Stimulated activated CD8-positive, alpha-beta memory T cell treated with anti-CD3 and anti-CD28 coated beads, Interleukin-4, amount 100 ng/mL, for 1 hour (primary cell): ENCODE data around the gene TPO.

Experiments
- DNase-seq, 2 donors: peaks; one replicate each; pipeline ENCODE4 v3.0.0-alpha.2; 2020; ENCODE audit warnings: low read depth in 2 of 2, low spot score in 1 of 2

The TPO gene

DNA sequence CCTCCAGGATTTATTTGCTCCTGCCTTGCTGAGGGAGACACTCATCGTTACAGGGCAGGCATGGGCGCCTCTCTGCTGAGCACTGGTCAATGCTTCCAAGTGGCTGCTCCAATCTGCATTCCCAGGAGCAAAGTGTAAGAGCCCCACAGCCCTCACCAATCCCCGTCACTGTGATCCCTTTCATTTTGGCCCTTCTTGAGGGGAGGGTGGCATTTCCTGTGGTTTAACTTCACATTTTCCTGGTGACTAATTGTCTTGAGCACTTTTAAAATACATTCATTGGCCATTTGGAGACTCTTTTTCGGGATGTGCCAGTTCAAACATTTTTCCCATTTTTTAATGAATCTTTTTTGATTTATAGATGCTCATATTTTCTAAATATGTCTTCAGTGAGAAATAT lies 33.0 kb downstream of the TPO start:
- no peak for DNase-seq

DNA sequence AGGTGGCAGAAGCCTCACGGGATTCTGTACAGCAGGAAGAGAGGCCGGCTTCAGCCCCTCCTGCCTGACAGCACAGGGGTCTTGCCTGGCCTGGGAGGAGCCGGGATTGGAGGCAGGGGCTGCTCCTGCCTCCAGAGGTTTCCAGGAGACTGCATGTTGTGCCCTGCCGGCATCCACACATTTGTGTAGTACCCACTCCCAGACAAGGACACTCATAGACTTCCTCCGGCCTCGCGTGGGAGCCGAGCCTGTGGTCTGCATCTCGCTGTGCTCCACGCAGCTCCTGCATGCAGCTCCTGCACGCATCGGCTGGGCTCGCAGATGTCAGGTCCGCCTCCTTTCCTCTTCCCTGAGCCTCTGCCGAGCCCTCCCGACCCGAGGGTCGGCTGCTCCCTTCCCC lies 34.7 kb downstream of the TPO start:
- DNase-seq = no peak

DNA sequence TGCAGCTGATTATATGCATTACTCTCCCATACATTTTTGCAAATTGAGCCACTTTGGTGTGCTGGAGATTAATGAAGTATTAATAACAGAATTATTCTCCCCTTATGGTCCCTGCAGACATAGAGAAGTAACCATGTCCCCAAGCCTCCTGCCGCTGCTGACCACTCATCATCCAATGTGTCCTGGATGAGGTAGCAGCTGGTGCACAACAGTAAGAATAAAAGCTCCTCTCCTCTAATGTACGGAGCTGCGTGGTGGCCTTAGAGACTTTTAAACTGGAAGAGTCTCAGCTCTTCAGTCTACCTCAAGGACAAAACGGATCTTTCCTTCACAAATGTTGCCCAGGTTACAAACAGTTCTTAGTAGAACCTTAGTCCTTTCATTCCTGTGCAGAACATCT lies 37.7 kb downstream of the TPO start:
- DNase-seq = no peak

DNA sequence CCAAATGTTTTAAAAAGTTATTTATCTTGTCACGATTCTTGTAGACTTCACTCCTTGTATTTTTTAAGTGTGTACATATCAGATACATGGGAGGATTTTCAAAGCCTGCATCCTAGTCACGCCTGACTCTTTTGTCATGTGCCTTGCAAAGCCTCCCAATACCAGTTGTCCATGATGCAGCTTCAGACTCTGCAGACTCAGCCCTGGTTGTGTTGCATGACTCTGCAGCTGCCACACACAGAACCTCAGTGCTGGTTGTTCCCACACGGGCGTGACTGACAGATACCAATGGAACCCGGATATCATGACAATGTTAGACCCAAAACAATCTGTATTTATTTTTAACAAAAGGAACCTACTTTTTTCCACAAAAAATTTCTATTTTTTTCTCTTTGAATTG lies 38.2 kb downstream of the TPO start:
- no peak for DNase-seq

DNA sequence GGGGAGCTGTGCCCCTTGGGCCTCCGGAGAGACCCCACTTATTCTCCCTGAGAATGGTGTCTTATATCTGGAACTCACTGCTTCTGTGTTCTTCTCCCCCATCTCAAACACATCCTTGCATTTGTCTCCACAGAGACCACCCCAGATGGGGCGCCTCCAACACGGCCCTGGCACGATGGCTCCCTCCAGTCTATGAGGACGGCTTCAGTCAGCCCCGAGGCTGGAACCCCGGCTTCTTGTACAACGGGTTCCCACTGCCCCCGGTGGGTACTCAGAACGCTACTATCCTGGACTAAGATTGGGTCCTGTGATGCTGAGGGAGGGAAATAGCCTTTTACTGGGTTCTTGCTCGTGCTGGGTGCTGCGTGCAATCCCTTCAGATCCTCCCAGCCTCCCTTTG lies 40.3 kb downstream of the TPO start:
- DNase-seq = no peak

DNA sequence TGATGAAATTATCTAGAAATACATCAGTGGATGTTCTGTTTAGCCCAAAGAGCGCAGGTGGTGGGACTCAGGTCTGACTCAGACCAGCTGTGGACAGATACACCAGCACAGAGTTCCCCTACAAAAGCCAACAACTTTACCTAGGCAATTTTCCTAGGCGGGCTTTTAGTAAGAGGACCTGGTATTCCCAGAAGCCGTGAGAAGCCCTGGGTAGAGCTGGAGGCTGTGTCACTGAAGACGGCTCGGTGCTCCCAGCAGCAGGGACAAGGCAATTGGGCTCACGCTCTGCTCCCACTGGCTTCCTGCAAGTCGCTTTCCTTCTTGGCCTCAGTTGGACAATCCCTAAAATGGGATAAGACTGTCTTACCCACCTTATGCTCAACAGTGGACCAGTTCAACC lies 41.1 kb downstream of the TPO start:
- no peak for DNase-seq

DNA sequence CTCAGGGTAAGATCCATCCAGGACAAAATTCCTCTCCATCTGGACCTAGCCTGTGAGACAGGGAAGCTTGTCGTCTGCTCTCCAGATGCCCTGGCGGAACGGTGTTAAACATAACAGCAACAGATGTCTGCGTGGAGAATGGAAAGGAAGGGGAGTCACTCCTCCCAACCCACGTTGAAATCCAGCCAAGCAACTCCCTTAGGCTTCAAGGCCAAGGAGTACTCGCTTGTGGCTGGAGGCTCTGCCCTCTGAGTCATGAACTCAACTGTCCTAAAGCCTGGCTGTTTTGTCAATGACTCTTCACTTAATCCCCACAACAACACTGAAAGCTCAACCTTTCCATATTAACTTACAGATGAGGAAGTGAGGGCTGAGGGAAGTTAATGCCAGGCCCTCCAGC lies 42.2 kb downstream of the TPO start:
- no peak for DNase-seq

DNA sequence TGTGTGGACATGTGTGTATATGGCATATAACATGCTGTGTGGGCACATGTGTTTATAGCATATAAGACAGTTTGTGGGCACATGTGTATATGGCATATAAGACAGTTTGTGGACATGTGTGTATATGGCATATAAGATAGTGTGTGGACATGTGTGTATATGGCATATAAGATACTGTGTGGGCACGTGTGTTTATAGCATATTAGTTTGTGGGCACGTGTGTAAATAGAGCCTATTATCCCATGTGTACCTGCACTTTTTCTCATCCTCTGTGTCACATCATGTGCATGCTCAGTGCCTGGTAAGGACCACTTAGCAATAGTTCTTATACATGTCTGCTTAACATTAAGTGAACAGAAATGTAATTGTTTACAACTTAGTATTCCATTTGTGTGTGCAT lies 45.2 kb downstream of the TPO start:
- DNase-seq = no peak

DNA sequence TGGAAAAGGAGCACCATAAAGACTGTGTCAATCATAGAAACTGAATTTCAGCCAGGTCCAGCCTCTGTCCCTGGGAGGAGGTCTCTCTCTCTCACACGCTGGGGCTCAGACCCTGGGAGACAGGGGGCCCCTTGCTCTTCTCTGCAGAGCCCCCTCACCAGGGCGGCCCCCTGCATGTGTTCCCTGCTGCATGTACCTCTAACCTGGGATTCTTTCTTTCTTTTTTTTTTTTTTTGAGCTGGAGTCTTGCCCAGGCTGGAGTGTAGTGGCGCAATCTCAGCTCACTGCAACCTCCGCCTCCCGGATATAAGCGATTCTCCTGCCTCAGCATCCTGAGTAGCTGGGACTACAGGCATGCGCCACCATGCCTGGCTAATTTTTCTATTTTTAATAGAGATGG lies 46.5 kb downstream of the TPO start:
- DNase-seq = no peak

DNA sequence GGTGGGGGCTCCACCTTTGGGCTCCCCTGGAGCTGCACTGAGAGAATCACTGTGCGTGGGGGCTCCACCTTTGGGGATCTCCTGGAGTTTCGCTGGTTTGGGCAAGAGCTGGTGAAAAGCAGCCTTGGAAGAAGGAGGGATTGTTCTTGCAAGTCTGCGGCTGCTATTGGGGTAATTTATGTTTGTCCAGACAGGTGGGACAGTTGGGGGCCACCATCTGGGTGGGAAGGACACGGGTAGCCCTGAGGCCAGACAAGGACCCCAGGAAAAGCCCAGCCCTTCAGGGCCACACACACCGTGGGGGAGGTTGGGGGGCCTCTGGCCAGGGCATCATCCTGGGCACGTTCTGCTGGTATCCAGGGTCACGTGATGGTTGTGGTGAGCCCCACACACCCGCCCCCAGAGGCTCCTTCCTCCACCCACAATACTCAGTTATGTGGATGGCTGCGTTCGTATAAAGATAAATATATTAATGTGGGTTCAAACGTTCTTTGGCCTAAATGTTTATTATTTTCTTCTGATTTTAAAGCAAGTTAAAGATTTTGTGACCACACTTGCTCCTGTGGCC lies 47.7 kb downstream of the TPO start:
- DNase-seq = no peak

DNA sequence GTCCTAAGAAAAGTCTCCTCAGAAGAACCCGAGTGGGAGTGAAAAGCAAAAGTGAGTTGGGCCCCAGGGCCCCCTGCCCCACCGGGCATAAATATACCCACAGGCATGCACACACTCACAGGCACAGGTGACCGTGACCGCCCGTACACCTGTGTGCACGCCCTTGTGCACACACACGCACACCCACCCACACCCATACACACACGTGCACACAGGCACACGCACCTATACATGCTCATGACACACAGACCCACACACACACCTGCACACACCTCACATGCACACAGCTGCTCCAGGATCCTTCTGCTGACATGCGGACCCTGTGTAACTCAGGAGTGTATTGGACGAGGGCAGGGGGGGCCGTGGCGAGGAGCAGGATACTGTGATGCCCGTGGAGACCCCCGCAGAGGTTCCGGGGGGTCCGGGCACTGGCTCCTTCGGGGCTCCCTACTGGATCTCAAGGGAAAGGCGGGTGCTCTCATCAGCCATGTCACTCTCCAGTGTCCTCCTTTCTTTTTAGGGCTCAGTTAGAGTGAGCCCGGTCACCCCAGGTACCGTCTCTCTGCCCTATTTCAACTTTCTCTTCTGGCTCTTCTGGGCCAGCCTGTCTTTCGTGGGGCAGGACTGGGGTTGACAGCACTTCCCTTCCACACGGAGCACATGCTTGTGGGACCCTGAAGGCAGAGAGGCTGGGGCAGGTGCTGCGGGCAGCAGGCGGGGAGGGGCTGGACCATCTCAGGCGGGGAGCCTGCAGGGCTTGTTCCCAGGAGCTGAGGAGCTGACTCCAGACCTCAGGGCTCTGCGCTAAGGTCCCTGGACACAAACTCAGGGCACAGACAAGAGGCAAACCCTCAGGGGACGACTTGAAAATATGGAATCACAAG lies 48.5 kb downstream of the TPO start:
- DNase-seq = no peak

DNA sequence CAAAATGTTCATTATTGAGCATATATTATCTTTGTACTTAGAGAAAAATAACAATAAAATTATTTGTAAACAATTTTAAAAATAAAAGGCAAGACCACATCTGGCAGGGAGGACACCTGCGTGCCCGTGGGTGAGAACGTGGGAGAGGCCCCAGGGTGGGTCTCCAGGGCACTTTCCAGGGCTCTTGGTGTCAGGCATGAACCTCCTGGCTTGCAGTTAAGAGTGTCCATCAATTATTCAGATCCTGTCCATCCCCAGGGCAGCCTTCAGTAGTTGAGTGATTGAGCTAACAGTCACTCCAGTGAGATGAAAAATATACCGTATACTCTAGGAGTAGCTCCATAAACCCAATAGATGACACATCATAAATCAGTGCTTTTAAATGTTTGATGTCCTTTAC lies 49.7 kb downstream of the TPO start:
- DNase-seq = no peak

DNA sequence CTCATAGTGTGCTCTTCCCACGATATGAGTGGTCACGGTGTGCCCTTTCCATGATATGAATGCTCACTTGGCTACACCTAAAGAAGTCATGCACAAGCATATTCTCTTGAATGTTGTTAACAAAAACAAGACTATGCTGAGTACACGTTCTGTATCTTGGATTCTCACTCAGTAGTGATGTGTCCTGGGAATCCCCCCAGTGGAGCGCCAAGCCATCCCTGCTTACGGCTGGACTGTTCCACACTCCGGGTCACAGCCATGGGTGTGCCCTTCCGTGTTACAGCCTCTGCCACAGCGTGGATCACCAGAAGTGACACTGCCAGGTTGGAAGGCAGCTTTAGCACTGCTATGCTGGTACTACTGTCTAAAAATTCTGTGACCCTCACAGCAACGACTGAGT lies 59.1 kb downstream of the TPO start:
- DNase-seq = no peak

DNA sequence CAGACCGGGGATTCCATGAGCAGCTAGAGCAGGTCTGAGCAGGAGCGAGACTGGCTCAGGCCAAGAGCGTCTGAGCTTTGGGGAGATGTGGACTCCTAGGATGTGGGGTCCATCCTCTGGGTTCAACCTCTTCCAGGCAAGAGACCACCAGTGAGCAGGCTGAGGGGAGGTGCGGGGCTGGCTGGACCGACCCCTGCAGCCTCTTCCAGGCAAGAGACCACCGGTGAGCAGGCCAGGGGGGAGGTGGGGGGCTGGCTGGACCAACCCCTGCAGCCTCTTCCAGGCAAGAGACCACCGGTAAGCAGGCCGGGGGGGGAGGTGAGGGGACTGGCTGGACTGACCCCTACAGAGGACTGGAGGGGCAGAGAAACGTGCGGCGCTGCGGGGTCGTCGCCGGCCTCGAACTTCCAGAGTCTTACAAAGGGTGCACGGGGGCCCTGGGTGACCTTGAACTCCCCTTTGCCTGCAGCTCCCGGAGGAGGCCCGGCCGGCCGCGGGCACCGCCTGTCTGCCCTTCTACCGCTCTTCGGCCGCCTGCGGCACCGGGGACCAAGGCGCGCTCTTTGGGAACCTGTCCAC lies 63.4 kb downstream of the TPO start:
- DNase-seq = no peak

DNA sequence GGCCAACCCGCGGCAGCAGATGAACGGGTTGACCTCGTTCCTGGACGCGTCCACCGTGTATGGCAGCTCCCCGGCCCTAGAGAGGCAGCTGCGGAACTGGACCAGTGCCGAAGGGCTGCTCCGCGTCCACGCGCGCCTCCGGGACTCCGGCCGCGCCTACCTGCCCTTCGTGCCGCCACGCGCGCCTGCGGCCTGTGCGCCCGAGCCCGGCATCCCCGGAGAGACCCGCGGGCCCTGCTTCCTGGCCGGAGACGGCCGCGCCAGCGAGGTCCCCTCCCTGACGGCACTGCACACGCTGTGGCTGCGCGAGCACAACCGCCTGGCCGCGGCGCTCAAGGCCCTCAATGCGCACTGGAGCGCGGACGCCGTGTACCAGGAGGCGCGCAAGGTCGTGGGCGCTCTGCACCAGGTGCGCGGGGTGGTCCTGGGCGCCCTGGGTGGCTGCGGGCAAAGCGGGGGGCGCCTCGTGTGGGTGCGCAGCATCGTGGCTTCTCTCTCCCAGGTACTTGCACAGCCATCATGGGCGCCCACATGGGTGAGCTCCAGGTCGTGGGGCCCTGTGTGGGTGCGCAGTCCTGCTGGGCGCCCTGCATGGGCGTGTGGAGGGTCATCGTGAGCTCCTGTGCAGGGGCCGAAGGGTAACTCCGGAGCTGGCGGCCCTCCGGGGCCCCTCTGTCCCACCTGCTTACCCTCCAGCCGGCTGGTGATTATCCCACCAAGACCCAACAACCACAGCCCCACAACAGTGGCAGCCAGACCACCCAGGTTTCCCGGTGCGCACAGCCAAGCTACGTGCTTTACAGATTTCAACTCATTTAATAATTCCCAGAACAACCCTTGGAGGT lies 64.2 kb downstream of the TPO start:
- DNase-seq = no peak

DNA sequence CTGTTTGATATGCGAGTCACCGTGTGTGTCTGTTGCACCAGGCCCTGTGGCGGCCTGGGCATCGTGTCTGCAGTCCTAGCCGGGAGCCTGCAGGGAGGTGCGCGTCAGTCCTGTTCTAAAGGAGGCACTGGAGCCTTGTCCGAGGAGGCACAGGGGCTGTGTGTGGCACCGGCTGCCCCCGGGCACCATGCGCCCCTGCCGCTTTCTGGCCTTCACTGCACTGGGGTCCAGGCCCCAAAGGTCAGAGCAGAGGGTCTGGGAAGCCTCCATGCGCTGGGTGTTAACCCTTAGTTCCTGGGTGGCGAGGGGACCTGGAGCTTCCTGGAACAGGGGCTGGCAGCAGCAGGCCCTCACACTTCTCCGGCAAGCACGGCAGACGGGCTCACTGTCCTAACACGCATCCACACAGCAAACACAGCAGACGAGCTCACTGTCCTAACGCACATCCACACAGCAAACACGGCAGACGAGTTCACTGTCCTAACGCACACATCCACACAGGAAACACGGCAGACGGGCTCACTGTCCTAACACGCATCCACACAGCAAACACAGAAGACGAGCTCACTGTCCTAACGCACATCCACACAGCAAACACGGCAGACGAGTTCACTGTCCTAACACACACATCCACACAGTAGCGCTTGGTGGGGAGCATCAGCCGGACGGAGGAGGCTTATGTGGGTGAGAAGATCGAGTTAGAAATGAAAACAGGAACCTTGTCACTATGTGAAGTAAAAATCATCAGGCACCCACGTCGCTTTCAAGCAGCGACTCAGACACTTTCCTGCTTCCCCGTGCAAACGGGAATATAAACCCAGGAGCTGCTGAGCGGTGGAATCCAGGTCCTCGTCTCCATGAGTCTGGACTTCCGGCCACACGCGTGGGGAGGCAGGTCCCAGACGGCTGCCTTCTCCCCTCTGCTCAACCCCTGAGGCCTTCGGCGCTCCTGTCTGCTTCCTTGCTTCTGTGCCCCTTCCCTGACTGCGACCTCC lies 65.3 kb downstream of the TPO start:
- DNase-seq = no peak

DNA sequence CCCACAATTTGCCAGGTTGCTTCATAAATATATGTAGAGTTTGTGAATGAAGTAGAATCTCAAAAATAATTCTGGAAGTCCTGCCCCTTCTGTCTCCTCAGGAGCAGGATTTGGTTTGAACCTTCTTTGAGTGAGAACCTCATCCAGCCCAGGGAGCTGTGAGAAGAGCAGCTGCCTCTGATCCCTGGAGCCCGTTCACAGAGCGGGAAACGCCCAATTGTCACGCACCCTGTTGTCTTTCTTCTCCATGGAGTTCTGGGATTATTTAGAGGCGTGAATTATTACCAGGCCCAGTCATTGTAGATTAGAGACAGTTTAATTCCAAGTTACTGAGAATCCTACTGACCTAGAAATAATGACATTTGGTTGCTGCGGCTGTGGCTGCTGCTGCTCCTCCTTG lies 66.1 kb downstream of the TPO start:
- DNase-seq = no peak

DNA sequence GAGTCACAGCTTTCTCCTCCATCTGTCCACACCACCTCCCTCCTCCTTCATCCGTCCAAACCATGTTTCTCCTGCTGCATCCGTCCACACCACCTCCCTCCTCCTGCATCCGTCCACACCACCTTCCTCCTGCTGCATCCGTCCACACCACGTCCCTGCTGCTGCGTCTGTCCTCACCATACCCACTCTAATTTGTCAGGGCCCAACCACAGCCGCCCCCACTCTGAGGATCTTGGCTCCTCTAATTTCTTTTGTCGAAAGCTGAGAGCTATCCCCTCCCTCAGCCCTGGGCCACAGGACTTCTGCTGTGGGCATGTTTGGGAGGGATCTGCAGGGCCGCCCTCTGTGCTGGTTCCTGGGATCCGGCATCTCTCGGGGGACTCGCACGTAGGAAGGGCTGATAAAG lies 67.4 kb downstream of the TPO start:
- DNase-seq = no peak

DNA sequence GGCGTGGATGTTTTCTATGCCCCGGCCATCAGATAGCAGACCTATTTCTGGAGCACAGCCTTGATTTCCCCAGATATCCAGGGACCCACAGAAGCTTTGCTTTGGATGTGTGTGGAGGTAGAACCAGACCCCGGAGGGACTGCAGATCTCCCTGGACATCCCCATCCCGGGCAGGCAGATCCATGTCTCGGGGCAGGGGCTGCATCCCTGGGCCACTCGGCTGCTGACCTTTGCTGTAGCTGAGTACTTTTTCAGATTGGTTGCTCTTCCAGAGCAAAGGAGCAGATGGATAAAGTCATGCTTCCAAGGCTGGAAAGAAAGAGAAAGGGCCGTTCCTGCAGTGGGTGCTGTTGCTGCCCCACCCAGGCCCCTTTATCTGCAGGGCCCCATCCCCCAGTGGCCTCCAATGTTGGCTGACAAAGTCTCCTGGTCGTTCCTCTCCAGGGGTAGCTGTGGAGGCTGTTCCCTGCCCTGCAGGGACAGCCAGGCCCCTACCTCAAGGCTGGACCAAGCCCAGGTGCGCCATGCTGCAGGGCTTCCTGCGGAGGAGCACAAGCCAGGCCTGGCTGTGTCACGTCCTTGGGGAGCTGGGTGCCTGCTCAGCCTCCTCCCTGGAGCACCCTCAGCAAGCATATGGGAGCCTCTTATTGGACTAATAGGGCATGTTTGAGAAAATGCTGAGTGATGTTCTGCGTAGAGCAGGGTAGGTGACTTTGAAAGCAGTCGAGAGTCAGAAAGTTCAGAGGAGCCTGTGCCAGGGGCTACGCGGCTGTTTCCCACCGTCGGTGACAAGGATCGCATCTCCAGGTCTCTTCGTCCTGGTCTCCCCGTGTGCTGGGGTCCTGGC lies 68.4 kb downstream of the TPO start:
- DNase-seq = no peak

DNA sequence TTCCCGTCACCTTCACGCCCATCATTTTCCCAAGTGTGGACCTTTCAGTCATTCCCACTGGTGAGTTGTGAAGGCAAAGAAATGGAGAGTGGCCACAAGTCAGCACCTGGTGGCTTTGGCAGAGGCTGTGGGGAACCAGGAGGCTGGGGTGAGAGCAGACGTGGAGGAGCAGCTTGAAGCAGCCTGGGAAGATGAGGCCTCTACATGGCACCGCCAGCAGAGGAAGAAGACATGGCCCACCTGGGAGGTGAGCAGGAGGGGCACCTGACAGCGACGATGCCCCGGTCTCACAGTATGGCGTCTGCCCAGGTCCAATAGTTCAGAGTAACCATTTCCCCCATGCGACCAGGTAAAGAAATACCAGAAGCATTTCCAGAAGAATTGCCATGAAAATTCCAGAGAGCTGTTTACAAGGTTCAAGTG lies 69.0 kb downstream of the TPO start:
- DNase-seq = no peak
